Measurements from ENCODE around the gene EHMT1.

DNA sequence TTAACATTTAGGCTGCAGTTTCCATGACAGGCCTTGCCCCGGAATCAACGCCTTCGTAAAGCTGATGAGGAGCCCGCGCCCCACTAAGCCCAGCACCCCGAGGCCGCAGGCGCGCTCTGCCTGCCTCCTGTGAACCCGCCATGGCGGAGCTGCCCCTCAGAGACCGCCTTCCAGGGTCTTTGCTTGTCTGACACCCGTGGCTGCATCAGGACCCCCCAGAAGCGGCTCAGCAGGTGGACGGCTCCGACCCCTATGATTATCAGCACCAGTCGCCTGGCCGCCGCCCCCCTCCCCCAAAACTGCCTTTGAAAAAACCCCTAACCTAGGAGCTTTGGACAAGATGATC, 39.6 kb upstream of the EHMT1 start:
- TF ChIP-seq POLR2A (IDR thresholded peaks at IDR 0.05; ENCODE audit: low read depth, low read length) (no peak), POLR2AphosphoS5 (IDR thresholded peaks at IDR 0.05; ENCODE audit: low read depth, low read length) (no peak)
